NCI-H2227 (cell line): ENCODE data around the gene AP1M1.
"Not testable (repeated sequence)": the region's sequence is repeated elsewhere in the genome, so short reads cannot be mapped to it uniquely, and the experiment has no call there.

Source experiments
- DNase-seq: peaks from one replicate; lab custom pipeline; 2025; ENCODE audit not compliant: unreplicated experiment; lab: John Stamatoyannopoulos, UW

Gene AP1M1

DNA sequence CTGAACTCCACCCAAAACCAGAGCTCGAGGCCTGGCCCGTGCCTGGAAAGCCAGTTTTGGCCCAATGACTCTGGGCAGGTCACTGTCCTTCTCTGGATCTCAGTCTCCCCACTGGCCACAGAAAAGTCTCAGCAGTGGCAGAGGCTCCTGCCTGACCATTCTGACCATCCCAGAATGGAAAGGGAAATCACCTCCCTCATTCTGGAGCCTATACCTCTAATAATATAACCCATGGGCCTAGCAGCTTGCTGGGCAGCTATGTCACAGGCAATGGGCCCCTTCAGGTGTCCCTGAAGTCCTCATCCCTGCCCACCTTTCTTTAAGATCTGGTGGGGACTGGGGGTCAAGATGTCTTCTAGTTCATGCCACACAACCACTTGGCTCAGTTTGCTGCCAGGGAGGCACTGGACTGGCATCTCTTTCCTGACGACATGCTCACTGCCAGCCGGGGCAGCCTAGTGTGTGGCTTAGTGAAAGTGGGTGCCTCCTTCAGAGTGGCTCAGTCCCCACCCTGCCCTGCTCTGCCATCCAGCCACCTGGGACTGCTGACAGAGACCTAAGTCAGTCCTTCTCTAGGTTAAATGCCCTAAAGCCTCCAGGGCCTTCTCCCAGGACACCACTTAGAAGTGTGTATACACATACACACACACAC is 62.6 kb downstream of the AP1M1 start:
- DNase-seq: no peak

DNA sequence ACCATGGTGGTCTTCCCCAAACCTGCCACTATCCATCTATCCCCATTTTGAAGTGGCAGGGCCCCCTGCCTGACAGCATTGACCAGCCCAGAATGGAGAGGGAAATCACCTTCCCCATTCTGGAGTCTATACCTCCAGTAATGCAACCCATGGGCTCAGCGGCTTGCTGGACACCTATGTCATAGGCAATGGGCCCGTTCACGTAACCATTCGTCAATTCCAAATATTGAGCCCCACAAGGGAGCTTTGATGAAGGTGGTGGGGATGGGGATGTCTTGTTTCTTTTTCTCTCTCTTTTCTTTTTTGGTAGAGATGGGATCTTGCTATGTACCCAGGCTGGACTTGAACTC is 63.1 kb downstream of the AP1M1 start:
- DNase-seq: no peak

DNA sequence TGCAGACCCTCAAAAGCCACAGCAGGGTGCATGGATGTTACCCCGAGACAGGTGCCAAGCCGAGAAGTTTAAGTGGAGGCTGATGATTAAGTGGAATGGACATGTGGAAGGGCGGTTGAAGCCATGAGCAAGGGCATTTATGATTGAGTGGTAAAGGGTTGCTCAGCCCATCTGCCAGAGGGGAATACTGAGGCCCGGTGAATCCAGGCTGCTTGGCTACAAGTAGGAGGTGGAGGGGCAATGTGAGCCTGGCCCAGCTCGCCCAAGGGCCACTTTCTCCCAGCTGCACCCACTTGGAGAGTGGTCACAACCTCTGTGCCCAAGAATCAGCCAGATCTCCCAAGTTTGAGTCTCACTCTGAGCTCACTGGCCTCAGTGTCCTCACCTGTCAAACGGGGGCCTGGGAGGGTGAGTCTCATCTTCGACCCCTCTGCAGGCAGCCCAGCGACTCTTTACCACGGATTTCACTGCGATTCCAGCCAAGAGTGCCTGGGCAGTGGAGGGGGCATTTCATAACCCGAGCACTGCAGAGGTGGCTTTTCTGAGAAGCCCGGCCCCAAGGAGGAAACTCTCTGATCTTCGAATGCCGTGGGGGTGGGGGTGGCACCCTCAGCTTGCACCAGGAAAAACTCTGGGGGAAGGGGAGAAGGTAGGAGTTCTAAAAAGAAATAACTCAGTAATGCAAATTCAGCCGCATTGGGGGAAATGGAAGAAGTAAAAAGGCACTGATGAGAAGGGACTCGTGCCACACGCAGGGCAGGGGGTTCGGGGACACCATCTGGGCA is 64.1 kb downstream of the AP1M1 start:
- DNase-seq: no peak

- DNase-seq: no peak
Observed at GRCh38 chr19:16262618-16263017, 64.9 kb downstream of the AP1M1 start.

DNA sequence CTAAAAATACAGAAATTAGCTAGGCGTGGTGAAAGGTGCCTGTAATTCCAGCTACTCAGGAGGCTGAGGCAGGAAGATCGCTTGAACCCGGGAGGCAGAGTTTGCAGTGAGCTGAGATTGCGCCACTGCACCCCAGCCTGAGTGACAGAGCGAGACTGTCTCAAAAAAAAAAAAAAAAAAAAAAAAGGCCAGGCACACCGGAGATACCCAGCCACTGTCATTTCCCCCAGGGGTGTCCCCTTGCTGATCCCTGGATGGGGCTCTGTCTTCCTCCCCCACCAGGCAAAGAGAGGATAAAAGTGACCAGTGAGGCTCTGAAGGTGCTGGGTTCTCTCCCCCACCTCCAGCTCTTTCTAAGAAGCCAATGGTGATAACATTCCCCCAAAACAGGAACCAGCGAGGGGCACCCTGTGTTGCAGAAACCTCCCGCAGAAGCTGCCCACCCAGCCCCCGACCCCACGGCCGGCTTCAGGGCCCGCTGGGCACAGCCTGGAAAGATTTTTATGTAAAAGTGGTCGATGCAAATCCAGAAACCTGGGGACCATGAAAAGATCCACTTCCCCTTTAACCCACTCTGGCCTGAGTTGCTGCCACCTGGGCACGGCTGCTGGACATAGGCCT is 65.5 kb downstream of the AP1M1 start:
- DNase-seq: no peak

- DNase-seq: no peak
Observed at GRCh38 chr19:16265205-16265604, 67.5 kb downstream of the AP1M1 start.

DNA sequence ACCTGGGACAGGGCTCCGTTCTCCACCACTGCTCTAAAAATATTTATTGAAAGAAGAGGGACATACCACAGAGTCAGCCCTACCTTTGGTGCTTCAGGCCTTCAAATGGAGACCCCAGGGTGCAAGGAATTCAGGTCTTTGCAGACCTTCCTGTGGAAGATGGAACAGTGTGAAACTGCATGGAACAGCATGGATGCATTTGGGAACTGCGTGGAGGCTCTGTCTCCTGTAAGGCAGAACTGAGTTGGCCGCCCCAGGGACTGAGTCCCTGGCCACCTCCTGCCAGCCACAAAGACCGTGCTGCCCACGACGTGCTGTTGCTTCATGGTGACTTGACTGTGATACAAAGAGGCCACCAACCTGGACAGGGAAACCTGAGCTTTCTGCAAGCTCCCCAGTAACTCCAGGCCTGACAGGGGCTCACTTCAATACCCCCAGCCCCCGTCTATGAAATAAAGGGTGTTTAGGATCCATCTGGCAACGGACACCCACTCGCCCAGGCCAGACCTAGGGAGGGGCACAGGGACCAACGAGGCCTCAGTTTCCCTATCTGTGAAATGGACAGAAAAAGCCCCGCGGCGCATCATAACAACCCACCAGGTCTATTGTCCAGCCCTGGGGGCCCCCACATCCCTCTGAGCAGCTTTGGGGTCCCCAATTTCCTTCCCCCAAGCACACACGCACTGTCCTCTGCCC is 68.3 kb downstream of the AP1M1 start:
- no peak for DNase-seq

DNA sequence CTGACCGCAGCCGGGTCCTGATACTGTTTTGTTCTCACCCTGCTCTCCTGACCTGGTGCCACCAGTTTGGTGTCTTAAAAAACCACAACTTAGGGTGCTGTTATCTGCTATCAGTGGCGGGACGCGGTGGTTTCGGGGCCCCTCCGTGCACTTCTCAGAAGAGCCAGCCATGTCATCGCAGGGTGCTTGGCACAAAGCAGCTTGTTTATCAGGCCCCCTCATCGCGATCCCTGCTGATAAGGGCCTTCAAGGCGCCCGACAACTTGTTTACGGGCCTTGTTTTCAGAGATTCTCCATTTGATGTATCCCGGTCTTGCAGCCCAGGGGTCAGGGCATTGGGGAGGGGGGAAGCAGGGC is 68.9 kb downstream of the AP1M1 start:
- DNase-seq: no peak

DNA sequence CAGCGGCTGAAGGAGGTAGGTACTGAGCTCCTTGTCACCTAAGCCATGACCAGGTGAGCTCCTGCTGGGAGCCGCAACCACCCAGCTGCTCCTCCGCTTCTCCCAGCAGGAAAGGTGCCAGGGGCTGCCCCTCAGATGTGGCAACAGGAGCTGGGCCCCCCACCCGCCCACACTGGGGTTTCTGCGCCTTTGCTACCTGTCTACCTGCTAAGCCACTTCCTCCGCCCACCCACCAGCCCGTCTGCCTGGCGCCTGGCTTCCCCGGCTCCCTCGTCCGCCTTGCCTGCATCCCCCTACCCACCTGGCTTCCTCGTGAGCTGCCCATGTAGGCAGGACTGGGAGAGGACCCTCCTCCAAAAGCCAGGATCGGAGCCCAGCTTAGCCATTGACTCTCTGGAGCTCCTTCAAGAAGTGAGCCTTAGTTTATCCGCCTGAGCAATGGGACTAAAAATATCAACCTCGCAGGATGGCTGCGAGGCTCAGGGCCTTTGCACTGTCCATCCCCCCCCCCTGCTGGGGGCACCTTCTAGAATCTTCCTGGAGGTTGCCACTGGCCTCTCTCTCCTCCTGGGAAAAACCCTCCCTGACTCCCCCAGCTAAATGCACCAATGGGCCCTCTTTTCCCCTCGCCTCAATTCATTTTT is 71.1 kb downstream of the AP1M1 start:
- no peak for DNase-seq

DNA sequence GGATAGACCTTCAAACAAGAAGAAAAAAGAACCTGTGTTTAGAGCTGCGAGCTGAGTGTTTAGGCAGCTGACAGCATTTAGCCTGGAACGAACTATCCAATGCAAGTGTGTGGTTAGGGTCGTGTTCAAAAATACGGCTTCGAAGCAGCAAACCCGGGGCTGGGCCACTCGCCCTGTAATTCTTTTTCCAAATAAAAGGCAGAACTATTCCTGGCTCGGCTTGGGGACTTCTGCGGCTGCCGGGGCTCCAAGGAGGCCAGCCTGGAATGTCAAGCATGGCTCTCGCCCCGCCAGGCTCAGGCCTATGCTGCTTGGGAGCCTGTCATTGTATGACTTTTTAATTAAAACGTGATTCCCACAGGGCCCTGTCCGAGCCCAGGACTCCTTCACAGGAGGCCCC is 75.2 kb downstream of the AP1M1 start:
- no peak for DNase-seq

DNA sequence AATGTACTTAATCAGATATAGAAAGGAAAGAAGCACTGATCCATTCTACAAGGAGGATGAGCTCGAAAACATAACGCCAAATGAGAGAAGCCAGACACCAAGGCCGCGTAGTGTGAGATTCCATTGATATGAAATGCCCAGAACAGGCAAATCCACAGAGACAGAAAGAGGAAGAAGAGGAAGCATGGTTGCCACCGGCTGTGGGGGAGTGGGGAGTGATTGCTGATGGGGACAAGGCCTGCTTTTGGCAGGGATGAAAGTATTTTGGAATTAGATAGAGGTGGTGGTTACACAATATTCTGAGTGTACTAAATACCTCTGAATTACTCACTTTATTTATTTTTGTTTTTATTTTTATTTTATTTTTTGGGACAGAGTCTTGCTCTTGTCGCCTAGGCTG is 76.7 kb downstream of the AP1M1 start:
- no peak for DNase-seq

- DNase-seq: no peak
Observed at GRCh38 chr19:16280306-16280705, 82.6 kb downstream of the AP1M1 start.

GRCh38 chr19:16281743-16282142 is 84.0 kb downstream of the AP1M1 start:
- DNase-seq: no peak

- no peak for DNase-seq
Observed at GRCh38 chr19:16283210-16284061, 85.7 kb downstream of the AP1M1 start.

- DNase-seq: no peak
Observed at GRCh38 chr19:16284505-16284904, 86.8 kb downstream of the AP1M1 start.

GRCh38 chr19:16285079-16285478 is 87.4 kb downstream of the AP1M1 start:
- not testable (repeated sequence) for DNase-seq

DNA sequence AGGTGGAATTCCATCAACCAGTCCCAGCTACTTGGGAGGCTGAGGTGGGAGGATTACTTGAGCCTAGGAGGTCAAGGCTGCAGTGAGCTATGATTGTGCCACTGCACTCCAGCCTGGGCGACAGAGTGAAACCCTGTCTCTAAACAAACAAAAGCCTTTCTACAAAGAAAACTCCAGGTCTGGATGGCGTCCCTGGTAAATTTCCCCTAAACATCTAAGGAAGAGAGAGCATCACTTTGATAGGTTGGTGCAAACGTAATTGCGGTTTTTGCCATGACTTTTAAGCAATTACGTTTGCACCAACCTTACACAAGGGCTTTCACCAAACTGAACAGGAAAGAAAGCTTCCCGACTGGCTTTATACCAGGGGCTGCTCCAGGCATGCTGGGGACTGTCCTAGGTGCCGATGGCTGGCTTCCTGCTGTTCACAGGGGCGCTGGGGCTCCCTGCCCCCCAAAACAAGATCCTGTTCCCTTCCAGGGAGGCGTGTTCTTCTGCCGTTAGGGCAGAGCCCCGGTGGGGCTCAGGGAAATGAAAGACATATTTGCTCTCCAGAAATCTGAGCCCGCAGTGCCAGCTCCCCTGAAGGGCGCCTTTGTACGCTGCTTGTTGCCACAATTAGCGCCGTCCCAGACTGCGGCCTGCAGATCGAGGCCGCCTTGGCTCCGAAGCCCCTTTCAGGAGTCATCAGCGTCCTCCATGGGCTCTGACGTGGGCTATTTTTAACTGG is 88.2 kb downstream of the AP1M1 start:
- DNase-seq: peak; percentile 24

DNA sequence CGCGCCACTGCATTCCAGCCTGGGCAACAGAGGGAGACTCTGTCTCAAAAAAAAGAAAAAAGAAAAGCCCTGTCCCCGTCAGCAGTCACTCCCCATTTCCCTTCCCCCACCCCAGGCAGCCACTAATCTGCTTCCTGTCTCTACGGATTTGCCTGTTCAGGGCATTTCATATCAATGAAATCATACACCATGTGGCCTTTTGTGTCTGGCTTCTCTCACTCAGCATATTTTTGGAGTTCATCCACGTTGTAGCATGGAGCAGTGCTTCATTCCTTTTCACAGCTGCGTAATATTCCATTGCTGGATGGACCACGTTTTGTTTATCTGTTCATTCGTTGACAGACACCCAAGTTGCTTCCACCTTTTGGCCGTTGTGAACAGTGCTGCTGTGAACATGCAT is 90.8 kb downstream of the AP1M1 start:
- DNase-seq: no peak

DNA sequence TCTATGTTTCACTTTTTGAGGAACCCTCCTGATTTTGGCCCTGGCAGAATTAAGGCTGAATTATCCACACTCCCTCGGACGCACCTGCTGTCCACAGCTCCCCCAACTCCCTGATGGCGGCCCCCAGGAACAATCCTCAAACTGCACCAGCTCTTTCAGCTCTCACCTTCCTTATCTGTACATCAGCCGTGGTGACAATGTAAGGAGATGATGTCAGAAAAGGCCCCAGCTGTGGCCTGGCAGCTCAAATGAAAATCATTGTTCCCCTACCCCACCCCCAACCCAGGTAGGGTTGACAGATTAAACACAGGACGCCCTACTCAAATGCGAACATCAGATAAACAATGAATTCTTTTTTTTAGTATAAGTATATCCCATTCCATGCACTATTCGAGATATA is 91.9 kb downstream of the AP1M1 start:
- no peak for DNase-seq

DNA sequence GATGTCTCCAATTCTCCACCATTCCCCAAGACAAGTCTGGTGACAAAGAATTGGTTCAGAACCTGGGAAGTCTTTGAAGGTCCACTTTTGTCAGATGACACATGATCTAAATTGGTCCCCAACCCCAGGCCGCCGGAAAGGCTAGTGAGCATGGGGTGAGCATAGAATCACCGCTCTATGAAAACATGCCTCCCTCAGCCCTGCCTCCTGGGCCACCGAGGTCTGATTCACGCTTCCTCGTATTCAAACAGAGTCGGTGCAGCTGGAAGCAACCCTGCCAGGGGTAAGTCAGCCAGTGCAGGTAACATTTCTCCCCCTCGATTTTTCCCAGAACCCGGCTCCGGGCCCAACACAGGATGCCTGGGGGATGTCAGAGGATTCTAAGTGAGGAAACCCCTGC is 93.0 kb downstream of the AP1M1 start:
- no peak for DNase-seq
